Erythroblast (primary cell): Measurements from ENCODE around the gene DCD.

Experiments
- GATA1 ChIP-seq: IDR thresholded peaks from 2 replicates; pipeline ENCODE4 v1.6.1; 2011; ENCODE audit warnings: low read depth, mild to moderate bottlenecking, control low read depth, low read length, moderate library complexity
- POLR2A ChIP-seq: IDR thresholded peaks from 2 replicates; pipeline ENCODE4 v1.6.1; 2011; ENCODE audit warnings: mild to moderate bottlenecking, low read length

GRCh38 chr12:54601841-54602240 lies 46.3 kb downstream of the DCD start:
- TF ChIP-seq POLR2A, result no peak
- TF ChIP-seq GATA1, result no peak
